Progenitor cell of endocrine pancreas (in vitro differentiated cells): ENCODE measurements around the gene ADSL. TPM values are rescaled to one million over a fixed set of nuclear protein-coding genes. Genes with fewer than 3 reads are reported as not detected.

Experiments used
- DNase-seq: peaks from one replicate; pipeline ENCODE4 v3.0.0; 2021; ENCODE audit warnings: low spot score; ENCODE audit not compliant: unreplicated experiment
- H3K27ac Mint-ChIP-seq: 2 replicates; pipeline ENCODE4 v1.8.0; 2021; ENCODE audit warnings: mild to moderate bottlenecking, moderate library complexity, mixed read lengths
- H3K27me3 Mint-ChIP-seq: 2 replicates; pipeline ENCODE4 v1.8.0; 2021; ENCODE audit warnings: mixed read lengths
- H3K36me3 Mint-ChIP-seq: 2 replicates; pipeline ENCODE4 v1.8.0; 2022; ENCODE audit warnings: mixed read lengths; ENCODE audit not compliant: insufficient read depth
- H3K4me1 Mint-ChIP-seq: 2 replicates; pipeline ENCODE4 v1.8.0; 2021; ENCODE audit warnings: low read depth, mixed read lengths
- H3K4me3 Mint-ChIP-seq: 2 replicates; pipeline ENCODE4 v1.8.0; 2021; ENCODE audit warnings: low read depth, mild to moderate bottlenecking, moderate library complexity, mixed read lengths
- H3K9me3 Mint-ChIP-seq: 2 replicates; pipeline ENCODE4 v1.8.0; 2021; ENCODE audit warnings: low read depth, mixed read lengths
- long read RNA-seq: library from polyadenylated mRNA; unstranded; transcript quantifications from one replicate; pipeline ENCODE4 v2.0.0, GENCODE V29; 2020
- total RNA-seq: library from RNA; stranded (reverse); gene quantifications from 2 replicates; pipeline ENCODE4 v1.2.1, GENCODE V29; 2021
- TF ChIP-seq, protein P1 (sequence below): fragments of 200-600 bp; sonication (generic); IDR thresholded peaks from one replicate; pipeline ENCODE4 v1.5.0; 2021; ENCODE audit warnings: antibody characterized with exemption, mild to moderate bottlenecking; ENCODE audit not compliant: unreplicated experiment

The ADSL gene
- 83.0 and 85.0 TPM in 2 replicates for total RNA-seq
- long read RNA-seq, full-length matches to known transcripts = 423 of 502 reads
- long read RNA-seq, partial matches to known transcripts = 5 of 502 reads
- long read RNA-seq, other reads (novel, unspliced or antisense) = 74 of 502 reads

GRCh38 chr22:40346185-40347118, at the start of gene ADSL:
Gene ADSL (plus strand): TSS chr22:40346500. CDS start chr22:40346559, 59 bp downstream.
- Mint-ChIP-seq H3K4me1 (peaks cover 13% of the 10 kb centered on the region), H3K9me3 (no peaks in the 10 kb centered on the region), H3K4me3 (peak within 1 kb of the TSS; percentile 99), H3K36me3 (peaks cover 2% of the 10 kb centered on the region), H3K27ac (peak within 1 kb of the TSS; percentile 99), H3K27me3 (no peaks in the 10 kb centered on the region)
- DNase-seq = peak; percentile 75
- TF ChIP-seq, protein P1, sequence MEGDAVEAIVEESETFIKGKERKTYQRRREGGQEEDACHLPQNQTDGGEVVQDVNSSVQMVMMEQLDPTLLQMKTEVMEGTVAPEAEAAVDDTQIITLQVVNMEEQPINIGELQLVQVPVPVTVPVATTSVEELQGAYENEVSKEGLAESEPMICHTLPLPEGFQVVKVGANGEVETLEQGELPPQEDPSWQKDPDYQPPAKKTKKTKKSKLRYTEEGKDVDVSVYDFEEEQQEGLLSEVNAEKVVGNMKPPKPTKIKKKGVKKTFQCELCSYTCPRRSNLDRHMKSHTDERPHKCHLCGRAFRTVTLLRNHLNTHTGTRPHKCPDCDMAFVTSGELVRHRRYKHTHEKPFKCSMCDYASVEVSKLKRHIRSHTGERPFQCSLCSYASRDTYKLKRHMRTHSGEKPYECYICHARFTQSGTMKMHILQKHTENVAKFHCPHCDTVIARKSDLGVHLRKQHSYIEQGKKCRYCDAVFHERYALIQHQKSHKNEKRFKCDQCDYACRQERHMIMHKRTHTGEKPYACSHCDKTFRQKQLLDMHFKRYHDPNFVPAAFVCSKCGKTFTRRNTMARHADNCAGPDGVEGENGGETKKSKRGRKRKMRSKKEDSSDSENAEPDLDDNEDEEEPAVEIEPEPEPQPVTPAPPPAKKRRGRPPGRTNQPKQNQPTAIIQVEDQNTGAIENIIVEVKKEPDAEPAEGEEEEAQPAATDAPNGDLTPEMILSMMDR = no peak

GRCh38 chr22:40300316-40300715, 46.0 kb upstream of the ADSL start:
- Mint-ChIP-seq H3K27me3 (no peaks in the 10 kb centered on the region), H3K9me3 (no peaks in the 10 kb centered on the region), H3K27ac (no peak overlapping the region), H3K4me3 (no peak overlapping the region), H3K4me1 (no peaks in the 10 kb centered on the region), H3K36me3 (peaks cover 34% of the 10 kb centered on the region)
- TF ChIP-seq, protein P1 = no peak
- no peak for DNase-seq

DNA sequence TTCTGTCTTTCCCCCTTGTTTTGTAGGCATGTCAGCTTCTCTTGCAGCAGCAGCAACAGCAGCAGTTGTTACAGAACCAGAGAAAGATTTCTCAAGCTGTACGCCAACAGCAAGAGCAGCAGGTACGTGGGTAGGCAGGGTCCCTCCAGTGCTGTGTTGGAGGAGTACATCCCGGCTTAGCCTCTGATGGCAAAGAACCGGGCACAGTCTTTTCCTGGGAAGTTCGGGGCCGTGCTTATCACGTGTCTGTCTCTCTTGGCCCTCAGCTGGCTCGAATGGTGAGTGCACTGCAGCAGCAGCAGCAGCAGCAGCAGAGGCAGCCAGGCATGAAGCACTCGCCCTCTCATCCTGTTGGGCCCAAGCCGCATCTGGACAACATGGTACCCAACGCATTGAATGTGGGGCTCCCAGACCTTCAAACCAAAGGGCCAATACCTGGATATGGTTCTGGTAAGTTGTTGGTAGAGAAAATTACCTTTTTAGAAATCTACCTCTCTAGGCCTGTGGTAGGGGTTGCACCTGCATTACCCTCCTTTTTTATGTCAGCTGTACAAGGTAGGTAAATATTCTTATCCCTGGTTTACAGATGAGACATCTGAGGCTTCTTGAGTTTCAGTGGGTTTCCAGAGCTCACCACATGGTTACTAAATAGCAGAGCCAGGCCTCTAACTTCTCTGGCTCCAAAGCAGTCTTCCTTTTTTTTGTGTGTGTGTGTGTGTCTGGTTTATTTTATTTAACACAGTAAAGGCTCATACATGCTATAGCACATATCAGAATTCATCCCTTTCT, 45.2 kb upstream of the ADSL start:
- Mint-ChIP-seq H3K27me3 (no peaks in the 10 kb centered on the region), H3K4me1 (no peaks in the 10 kb centered on the region), H3K27ac (no peak overlapping the region), H3K36me3 (peaks cover 26% of the 10 kb centered on the region), H3K9me3 (no peaks in the 10 kb centered on the region), H3K4me3 (no peak overlapping the region)
- DNase-seq = no peak
- TF ChIP-seq, protein P1 = no peak

GRCh38 chr22:40302149-40302548, 44.2 kb upstream of the ADSL start:
- no peaks in the 10 kb centered on the region for H3K27me3 Mint-ChIP-seq
- no peak overlapping the region for H3K27ac Mint-ChIP-seq
- no peaks in the 10 kb centered on the region for H3K9me3 Mint-ChIP-seq
- H3K4me1 Mint-ChIP-seq = no peaks in the 10 kb centered on the region
- H3K4me3 Mint-ChIP-seq = no peak overlapping the region
- H3K36me3 Mint-ChIP-seq = peaks cover 21% of the 10 kb centered on the region
- TF ChIP-seq, protein P1 = no peak
- no peak for DNase-seq

DNA sequence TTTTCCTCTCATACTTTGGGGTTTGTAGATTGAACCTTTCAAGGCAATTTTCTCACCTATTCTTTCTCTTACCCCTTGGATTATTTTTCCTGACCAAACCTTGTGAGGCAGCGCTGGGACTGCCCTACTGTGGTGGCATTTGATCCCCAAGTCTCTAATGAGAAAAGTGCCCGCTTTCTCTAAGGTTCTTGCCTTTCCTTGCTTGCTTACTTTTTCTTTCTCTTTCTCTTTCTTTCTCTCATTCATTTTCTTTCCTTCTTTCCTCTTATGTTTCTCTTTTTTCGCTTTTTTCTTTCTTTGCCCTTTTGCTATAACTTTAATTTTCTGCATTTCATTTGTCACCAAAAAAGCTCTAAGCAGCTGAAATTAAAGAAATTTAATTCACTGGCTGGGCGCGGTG, 40.7 kb upstream of the ADSL start:
- no peaks in the 10 kb centered on the region for H3K27me3 Mint-ChIP-seq
- no peak overlapping the region for H3K27ac Mint-ChIP-seq
- TF ChIP-seq, protein P1 = no peak
- H3K36me3 Mint-ChIP-seq = peaks cover 19% of the 10 kb centered on the region
- H3K9me3 Mint-ChIP-seq = no peaks in the 10 kb centered on the region
- no peak overlapping the region for H3K4me3 Mint-ChIP-seq
- DNase-seq = no peak
- H3K4me1 Mint-ChIP-seq = no peaks in the 10 kb centered on the region
